RWPE2 (cell line): ENCODE data around the gene RGL3.
"Not testable (repeated sequence)": the region's sequence is repeated elsewhere in the genome, so short reads cannot be mapped to it uniquely, and the experiment has no call there.

ENCODE experiments used
- ATAC-seq: fragments of 200-7000 bp; cut with Tn5 transposase; 3 replicates; pipeline ENCODE4 v1.9.1; 2021; ENCODE audit warnings: low read depth
- DNase-seq: peaks from one replicate; pipeline ENCODE4 v3.0.0-alpha.2; 2020; ENCODE audit warnings: low spot score
- H3K27ac ChIP-seq: fragments of 450-650 bp; 2 replicates; pipeline ENCODE4 v1.5.1; 2017; ENCODE audit warnings: mild to moderate bottlenecking; ENCODE audit not compliant: poor library complexity, severe bottlenecking
- H3K27me3 ChIP-seq: fragments of 250-450 bp; sonication (Bioruptor Pico); 2 replicates; pipeline ENCODE4 v1.5.1; 2021; ENCODE audit warnings: mild to moderate bottlenecking, moderate library complexity; ENCODE audit not compliant: insufficient read depth, poor library complexity, severe bottlenecking
- H3K36me3 ChIP-seq: fragments of 250-450 bp; sonication (Bioruptor Pico); 2 replicates; pipeline ENCODE4 v1.5.1; 2020; ENCODE audit warnings: low read depth, mild to moderate bottlenecking, moderate library complexity
- H3K4me1 ChIP-seq: fragments of 250-450 bp; sonication (Bioruptor Pico); 2 replicates; pipeline ENCODE4 v1.5.1; 2021; ENCODE audit warnings: mild to moderate bottlenecking, moderate library complexity; ENCODE audit not compliant: insufficient read depth, poor library complexity, severe bottlenecking
- H3K4me3 ChIP-seq: fragments of 250-450 bp; sonication (Bioruptor Pico); 2 replicates; pipeline ENCODE4 v1.5.1; 2021; ENCODE audit warnings: mild to moderate bottlenecking, moderate library complexity; ENCODE audit not compliant: severe bottlenecking
- H3K9me3 ChIP-seq: fragments of 250-450 bp; sonication (Bioruptor Pico); 2 replicates; pipeline ENCODE4 v1.5.1; 2021; ENCODE audit warnings: mild to moderate bottlenecking, moderate library complexity; ENCODE audit not compliant: severe bottlenecking
- CTCF ChIP-seq: fragments of 450-650 bp; IDR thresholded peaks from one replicate; pipeline ENCODE4 v1.5.1; 2017; ENCODE audit warnings: mild to moderate bottlenecking, moderate library complexity; ENCODE audit not compliant: poor library complexity, severe bottlenecking

Gene RGL3

GRCh38 chr19:11410682-11411081 is 8.4 kb downstream of the RGL3 start:
- Histone ChIP-seq H3K27me3 (no peaks in the 10 kb centered on the region), H3K9me3 (no peaks in the 10 kb centered on the region), H3K4me1 (no peaks in the 10 kb centered on the region), H3K27ac (no peak overlapping the region), H3K36me3 (no peaks in the 10 kb centered on the region), H3K4me3 (no peak overlapping the region)
- TF ChIP-seq CTCF = no peak
- DNase-seq (no peak), ATAC-seq (no peak)

GRCh38 chr19:11408591-11408990 is 10.5 kb downstream of the RGL3 start:
- Histone ChIP-seq H3K4me3 (no peak overlapping the region), H3K36me3 (no peaks in the 10 kb centered on the region), H3K27ac (no peak overlapping the region), H3K4me1 (no peaks in the 10 kb centered on the region), H3K27me3 (no peaks in the 10 kb centered on the region), H3K9me3 (no peaks in the 10 kb centered on the region)
- TF ChIP-seq CTCF = no peak
- no peak for DNase-seq
- ATAC-seq = no peak

GRCh38 chr19:11406703-11407236 is 12.3 kb downstream of the RGL3 start:
- ATAC-seq, DNase-seq, H3K9me3 ChIP-seq, H3K4me1 ChIP-seq, H3K27ac ChIP-seq, H3K27me3 ChIP-seq, H3K4me3 ChIP-seq, H3K36me3 ChIP-seq: not testable (repeated sequence)

- Histone ChIP-seq H3K4me1 (no peaks in the 10 kb centered on the region), H3K27me3 (no peaks in the 10 kb centered on the region), H3K4me3 (no peak overlapping the region), H3K36me3 (no peaks in the 10 kb centered on the region), H3K9me3 (no peaks in the 10 kb centered on the region), H3K27ac (no peak overlapping the region)
- ATAC-seq (no peak), DNase-seq (no peak)
- no peak for TF ChIP-seq CTCF
These were observed 13.1 kb downstream of the RGL3 start for GRCh38 chr19:11405846-11406643.

GRCh38 chr19:11404588-11405222 is 14.4 kb downstream of the RGL3 start:
- Histone ChIP-seq H3K4me3 (no peak overlapping the region), H3K27me3 (no peaks in the 10 kb centered on the region), H3K4me1 (no peaks in the 10 kb centered on the region), H3K27ac (no peak overlapping the region), H3K36me3 (no peaks in the 10 kb centered on the region), H3K9me3 (no peaks in the 10 kb centered on the region)
- no peak for DNase-seq
- no peak for TF ChIP-seq CTCF
- ATAC-seq = no peak
